IMR-90 (cell line): Measurements from ENCODE around the gene UROD.

Source experiments
- CTCF ChIP-seq: conservative IDR thresholded peaks from 2 replicates; pipeline ENCODE4 v1.5.1; 2012; ENCODE audit warnings: mild to moderate bottlenecking, low read depth, low read length, improper control_type of control experiment
- FOS ChIP-seq: fragments of 150-350 bp; IDR thresholded peaks from 2 replicates; pipeline ENCODE4 v1.6.1; 2016; ENCODE audit warnings: low read depth, low read length
- MAFK ChIP-seq: IDR thresholded peaks from 2 replicates; pipeline ENCODE4 v1.6.1; 2012; ENCODE audit warnings: low read depth, low read length, improper control_type of control experiment
- POLR2A ChIP-seq: IDR thresholded peaks from 2 replicates; pipeline ENCODE4 v1.6.1; 2012; ENCODE audit warnings: mild to moderate bottlenecking, low read depth, low read length
- RAD21 ChIP-seq: IDR thresholded peaks from 2 replicates; pipeline ENCODE4 v1.6.1; 2012; ENCODE audit warnings: low read length, improper control_type of control experiment
- RFX5 ChIP-seq: IDR thresholded peaks from 2 replicates; pipeline ENCODE4 v1.8.0; 2012; ENCODE audit warnings: low read depth, mild to moderate bottlenecking, low read length, moderate library complexity

DNA sequence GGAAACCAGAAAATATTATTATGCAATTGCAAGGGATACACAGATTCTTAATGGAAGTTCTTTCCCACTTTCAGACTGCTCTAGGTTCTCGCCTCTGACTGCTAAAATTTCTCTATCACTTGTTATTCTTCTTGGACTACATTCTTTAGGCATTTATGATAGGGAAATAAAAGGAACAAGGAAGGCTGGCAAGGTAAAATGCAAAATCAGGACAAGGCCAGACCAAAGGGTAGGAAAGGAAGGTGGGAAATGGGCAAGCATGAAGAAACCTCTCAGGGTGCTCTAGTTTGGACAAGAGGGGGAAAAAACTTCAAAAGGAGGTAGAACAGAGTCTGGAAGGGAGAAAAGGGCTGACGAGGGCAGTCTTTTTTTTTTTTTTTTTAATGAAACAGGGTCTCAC lies 26.2 kb downstream of the UROD start:
- TF ChIP-seq CTCF (no peak), POLR2A (no peak), MAFK (no peak), RFX5 (no peak), FOS (no peak), RAD21 (no peak)
